ENCODE data around the gene BNIPL.

DNA sequence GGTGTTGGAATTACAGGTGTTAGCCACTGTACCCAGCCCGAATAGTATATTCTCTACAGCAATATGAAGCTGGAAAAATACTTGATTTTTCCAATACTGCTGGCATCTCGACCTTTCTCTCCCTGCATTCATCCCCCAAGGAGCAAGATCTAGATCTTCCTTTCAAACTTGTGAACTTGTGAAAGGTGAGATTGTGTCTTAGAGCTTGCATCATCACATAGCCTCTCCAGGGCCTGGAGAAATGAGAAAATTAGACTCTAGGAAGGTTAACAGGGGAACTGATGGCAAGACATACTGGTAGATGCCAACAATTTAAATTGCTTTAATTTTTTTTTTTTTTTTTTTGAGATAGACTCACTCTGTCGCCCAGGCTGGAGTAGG is 26.1 kb upstream of the BNIPL start:
- TF ChIP-seq, protein P1, sequence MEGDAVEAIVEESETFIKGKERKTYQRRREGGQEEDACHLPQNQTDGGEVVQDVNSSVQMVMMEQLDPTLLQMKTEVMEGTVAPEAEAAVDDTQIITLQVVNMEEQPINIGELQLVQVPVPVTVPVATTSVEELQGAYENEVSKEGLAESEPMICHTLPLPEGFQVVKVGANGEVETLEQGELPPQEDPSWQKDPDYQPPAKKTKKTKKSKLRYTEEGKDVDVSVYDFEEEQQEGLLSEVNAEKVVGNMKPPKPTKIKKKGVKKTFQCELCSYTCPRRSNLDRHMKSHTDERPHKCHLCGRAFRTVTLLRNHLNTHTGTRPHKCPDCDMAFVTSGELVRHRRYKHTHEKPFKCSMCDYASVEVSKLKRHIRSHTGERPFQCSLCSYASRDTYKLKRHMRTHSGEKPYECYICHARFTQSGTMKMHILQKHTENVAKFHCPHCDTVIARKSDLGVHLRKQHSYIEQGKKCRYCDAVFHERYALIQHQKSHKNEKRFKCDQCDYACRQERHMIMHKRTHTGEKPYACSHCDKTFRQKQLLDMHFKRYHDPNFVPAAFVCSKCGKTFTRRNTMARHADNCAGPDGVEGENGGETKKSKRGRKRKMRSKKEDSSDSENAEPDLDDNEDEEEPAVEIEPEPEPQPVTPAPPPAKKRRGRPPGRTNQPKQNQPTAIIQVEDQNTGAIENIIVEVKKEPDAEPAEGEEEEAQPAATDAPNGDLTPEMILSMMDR (IDR thresholded peaks at IDR 0.05; ENCODE audit: low read length): no peak
- TF ChIP-seq EZH2 (optimal IDR thresholded peaks at IDR 0.05; ENCODE audit: low read depth, low read length): no peak
- TF ChIP-seq EZH2phosphoT487 (IDR thresholded peaks at IDR 0.05; ENCODE audit: low read length): no peak
